Body of pancreas (tissue), 4 donors: ENCODE measurements around the gene FLYWCH1. TPM values are rescaled to one million over a fixed set of nuclear protein-coding genes. Genes with fewer than 3 reads are reported as not detected.
"Not testable (repeated sequence)": the region's sequence is repeated elsewhere in the genome, so short reads cannot be mapped to it uniquely, and the experiment has no call there.

Experiments
- ATAC-seq: fragments of 150-250 bp; one replicate; pipeline ENCODE4 v1.9.1; 2016
- DNase-seq, 4 donors: peaks; one replicate each; pipeline ENCODE4 v3.0.0-alpha.2; 2019
- H3K27ac ChIP-seq, 4 donors: fragments of 200-600 bp; sonication (generic); 1 replicate in 3 of 4; 2 replicates in 1 of 4; pipeline versions ENCODE4 v1.5.1 to v1.6.1; 2016 to 2019; ENCODE audit warnings: mild to moderate bottlenecking in 1 of 4, mixed read lengths in 1 of 4, moderate library complexity in 1 of 4
- H3K27me3 ChIP-seq, 2 donors: fragments of 200-600 bp; sonication (generic); one replicate each; pipeline ENCODE4 v1.6.0; 2016; ENCODE audit warnings: mild to moderate bottlenecking in 1 of 2
- H3K36me3 ChIP-seq, 2 donors: fragments of 200-600 bp; sonication (generic); replicated peaks in 1 of 2; 2 replicates each; pipeline ENCODE4 v1.5.1; 2016; ENCODE audit warnings: low read depth in 2 of 2; ENCODE audit not compliant: insufficient read depth in 1 of 2
- H3K4me1 ChIP-seq: fragments of 200-600 bp; sonication (generic); one replicate; pipeline ENCODE4 v1.6.0; 2016
- H3K4me3 ChIP-seq, 2 donors: fragments of 200-600 bp; sonication (generic); 1 replicate in 1 of 2; 2 replicates in 1 of 2; pipeline ENCODE4 v1.5.1; 2016 to 2019
- H3K9me3 ChIP-seq, 3 donors: fragments of 200-600 bp; sonication (generic); 1 replicate in 2 of 3; 2 replicates in 1 of 3; pipeline ENCODE4 v1.5.1; 2016
- CTCF ChIP-seq, 7 experiments: fragments of 450-650 bp in 4 of 7; fragments of 200-600 bp in 3 of 7; sonication (generic) in 3 of 7; IDR thresholded peaks; one replicate each; pipeline ENCODE4 v1.5.1; 2016 to 2019; ENCODE audit warnings: antibody characterized with exemption in 7 of 7
- POLR2A ChIP-seq, 3 donors: fragments of 450-650 bp; IDR thresholded peaks; one replicate each; pipeline ENCODE4 v1.6.1; 2016; ENCODE audit warnings: antibody characterized with exemption in 3 of 3, mild to moderate bottlenecking in 2 of 3
- WGBS, 2 donors: methylation state at CpG; one replicate each; pipeline ENCODE4 v1.1.5; 2017; 5-methylcytosine and 5-hydroxymethylcytosine counted together
- intact Hi-C: fragments of 100-400 bp; cut with DNase I; formaldehyde crosslinking; loops from one replicate; pipeline ENCODE4 v1.15.1; 2023
- total RNA-seq, 2 donors: library from RNA; depleted of rRNA; stranded (reverse); fragments of >200 nt; gene quantifications; one replicate each; pipeline ENCODE4 v1.1.0, GENCODE V29; 2016

Gene FLYWCH1
- total RNA-seq, 2 donors from 2014 or later, result 24.6 to 53.7 TPM

DNA sequence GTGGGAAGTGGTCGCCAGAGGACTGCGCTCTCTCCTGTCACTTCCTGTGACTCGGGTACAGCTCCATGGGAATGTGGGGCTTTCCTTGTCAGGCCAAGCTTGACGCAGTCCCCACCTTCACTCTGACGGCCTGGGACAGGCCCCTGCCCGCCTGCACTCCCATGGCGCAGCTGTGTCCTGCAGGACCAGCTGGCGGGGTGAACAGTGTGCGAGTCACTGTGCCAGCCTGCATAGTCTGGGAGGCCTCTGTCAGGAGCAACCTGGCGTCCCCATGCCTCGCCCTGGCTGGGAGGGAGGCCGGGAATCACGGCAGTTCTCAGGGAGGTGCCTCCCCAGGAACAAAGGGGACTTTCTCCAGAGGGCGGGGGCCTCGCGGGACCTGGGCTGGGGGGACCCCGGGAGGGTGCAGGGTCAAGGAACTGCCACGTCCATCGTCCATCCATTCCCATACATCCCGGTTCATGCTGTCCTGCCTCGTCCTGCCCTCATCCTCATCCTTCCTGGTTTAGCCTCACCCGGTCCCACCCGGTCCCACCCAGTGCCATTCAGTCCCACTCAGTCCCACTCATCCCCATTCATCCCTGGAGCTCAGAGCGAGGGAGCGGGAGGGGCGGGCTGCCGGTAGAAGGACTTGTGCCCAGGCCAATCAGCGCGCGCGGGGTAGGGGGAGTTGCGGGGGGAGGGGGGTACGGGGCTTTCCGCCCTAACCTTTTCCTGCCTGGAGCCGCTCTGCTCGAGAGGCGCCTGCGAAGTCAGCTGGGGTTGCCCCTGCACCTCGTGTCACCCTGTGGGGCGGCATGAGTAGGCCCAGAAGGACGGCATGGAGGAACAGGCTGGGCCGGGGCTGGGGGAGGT is 13.4 kb downstream of the FLYWCH1 start:
- no peak overlapping the region for H3K27ac ChIP-seq

DNA sequence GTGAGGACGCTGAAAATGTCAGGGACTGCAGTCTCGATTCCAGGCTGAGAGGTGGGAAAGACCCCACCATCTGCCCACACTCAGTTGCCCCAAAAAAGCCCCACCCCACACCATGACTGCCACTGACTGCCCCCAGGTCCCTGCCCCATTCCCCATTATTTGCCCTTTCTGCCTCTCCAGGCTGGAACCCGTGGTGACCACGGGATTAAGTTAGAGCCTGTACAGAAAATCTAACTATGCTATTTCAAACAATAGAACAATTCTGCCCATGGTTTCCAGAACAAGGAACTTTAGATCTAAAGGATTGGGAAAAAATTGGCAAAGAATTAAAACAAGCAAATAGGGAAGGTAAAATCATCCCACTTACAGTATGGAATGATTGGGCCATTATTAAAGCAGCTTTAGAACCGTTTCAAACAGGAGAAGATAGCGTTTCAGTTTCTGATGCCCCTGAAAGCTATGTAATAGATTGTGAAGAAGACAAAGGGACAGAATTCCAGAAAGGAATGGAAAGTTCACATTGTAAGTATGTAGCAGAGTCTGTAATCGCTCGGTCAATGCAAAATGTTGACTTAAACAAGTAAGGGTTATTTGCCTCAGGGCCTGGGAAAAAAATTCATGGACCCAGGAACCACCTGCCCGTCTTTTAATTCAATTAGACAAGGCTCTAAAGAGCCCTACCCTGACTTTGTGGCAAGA is 14.4 kb downstream of the FLYWCH1 start:
- WGBS, 2 donors, result 61 to 66% methylated on average over 9 of the region's 9 CpGs
- H3K27ac ChIP-seq, result no peak overlapping the region
- intact Hi-C loops, result no loop called here
- H3K4me1 ChIP-seq, result peaks cover 5% of the 10 kb centered on the region
- no peaks in the 10 kb centered on the region for H3K27me3 ChIP-seq
- DNase-seq (no peak), ATAC-seq (no peak)
- TF ChIP-seq POLR2A (IDR thresholded peaks at IDR 0.05) (no peak), CTCF (IDR thresholded peaks at IDR 0.05) (no peak)
- no peak overlapping the region for H3K4me3 ChIP-seq
- H3K36me3 ChIP-seq, result no peaks in the 10 kb centered on the region
- H3K9me3 ChIP-seq, result no peaks in the 10 kb centered on the region

More for the DNA sequence above, 13.4 kb downstream of the FLYWCH1 start:
- intact Hi-C loops, result no loop called here
- H3K4me3 ChIP-seq, result no peak overlapping the region
- no peaks in the 10 kb centered on the region for H3K36me3 ChIP-seq
- no peak for TF ChIP-seq POLR2A (IDR thresholded peaks at IDR 0.05)
- no peak for TF ChIP-seq CTCF (IDR thresholded peaks at IDR 0.05)
- whole genome bisulfite sequencing, 2 donors, result 78 to 82% methylated on average over 29 to 35 of the region's 42 CpGs
- H3K27me3 ChIP-seq, result no peaks in the 10 kb centered on the region
- H3K4me1 ChIP-seq, result peaks cover 5% of the 10 kb centered on the region
- no peak for DNase-seq
- no peaks in the 10 kb centered on the region for H3K9me3 ChIP-seq
- no peak for ATAC-seq

- H3K27me3 ChIP-seq, result no peaks in the 10 kb centered on the region
- ATAC-seq (no peak), DNase-seq (no peak)
- intact Hi-C loops, result no loop called here
- no peaks in the 10 kb centered on the region for H3K36me3 ChIP-seq
- WGBS, 2 donors, result 52 to 63% methylated on average over 5 of the region's 5 CpGs
- H3K4me1 ChIP-seq, result peaks cover 5% of the 10 kb centered on the region
- H3K4me3 ChIP-seq, result no peak overlapping the region
- no peaks in the 10 kb centered on the region for H3K9me3 ChIP-seq
- TF ChIP-seq CTCF (IDR thresholded peaks at IDR 0.05), result no peak
- no peak for TF ChIP-seq POLR2A (IDR thresholded peaks at IDR 0.05)
- no peak overlapping the region for H3K27ac ChIP-seq
These were observed 14.9 kb downstream of the FLYWCH1 start for GRCh38 chr16:2926650-2926999.

- peak; percentile 86 to 98 (median 93) for TF ChIP-seq CTCF (IDR thresholded peaks at IDR 0.05)
- TF ChIP-seq POLR2A (IDR thresholded peaks at IDR 0.05), result no peak
- DNase-seq, result peak; percentile 89 to 94 (median 90)
- Histone ChIP-seq H3K27me3 (no peaks in the 10 kb centered on the region), H3K9me3 (no peaks in the 10 kb centered on the region), H3K4me1 (peaks cover 5% of the 10 kb centered on the region), H3K27ac (no peak overlapping the region), H3K4me3 (no peak overlapping the region), H3K36me3 (no peaks in the 10 kb centered on the region)
- intact Hi-C loops, result no loop called here
- peak; percentile 96 for ATAC-seq
- 5 to 6% methylated on average over 19 of the region's 19 CpGs for WGBS, 2 donors
These were observed 15.4 kb downstream of the FLYWCH1 start for GRCh38 chr16:2927010-2927646.

- H3K36me3 ChIP-seq, H3K4me1 ChIP-seq, H3K9me3 ChIP-seq, ATAC-seq, H3K27me3 ChIP-seq, H3K27ac ChIP-seq, H3K4me3 ChIP-seq, DNase-seq, intact Hi-C loops: not testable (repeated sequence)
- WGBS, 2 donors, result 65 to 82% methylated on average over 4 of the region's 4 CpGs
These were observed 16.4 kb downstream of the FLYWCH1 start for GRCh38 chr16:2928151-2928550.
